ENCODE data around the gene CT47C1.

CT47C1 gene

DNA sequence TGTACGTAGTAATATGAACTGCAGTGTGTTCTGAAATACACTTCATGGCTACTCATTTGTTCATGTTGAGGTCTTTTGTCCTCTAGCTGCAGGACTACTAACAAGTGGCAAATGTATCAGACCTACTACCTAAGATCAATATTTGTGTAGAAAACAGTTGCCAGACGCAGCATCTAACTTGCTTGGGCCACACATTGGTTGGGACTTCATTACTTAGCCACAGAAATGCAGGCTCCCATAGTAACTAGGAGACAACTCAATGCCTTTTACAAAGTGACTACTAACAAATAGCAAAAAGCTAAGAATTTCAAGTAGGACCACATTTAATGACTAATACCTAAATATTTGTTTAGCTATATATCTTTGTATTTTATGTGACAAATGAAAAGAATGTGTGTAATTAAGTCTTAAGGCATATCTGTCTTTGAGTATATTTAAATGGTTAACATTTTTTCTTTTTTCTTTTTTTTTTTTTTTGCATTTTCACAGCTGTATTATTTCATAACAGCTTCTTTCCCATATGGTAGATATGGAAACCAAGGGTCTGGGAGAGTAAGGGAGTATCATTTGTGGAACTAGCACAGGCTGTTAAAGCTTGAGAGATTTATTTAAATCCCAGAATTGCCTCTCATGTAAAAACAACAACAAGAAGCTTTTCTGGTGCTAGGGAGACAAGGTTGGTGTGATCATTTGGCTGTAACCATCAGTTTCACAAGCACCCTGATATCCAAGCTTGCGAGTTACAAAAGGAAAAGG lies 2.7 kb downstream of the CT47C1 start:
- TF ChIP-seq GABPA (IDR thresholded peaks at IDR 0.05; ENCODE audit: low read depth) (no peak), POLR2AphosphoS5 (IDR thresholded peaks at IDR 0.05; ENCODE audit: low read depth) (no peak)
- TF ChIP-seq, protein P1, sequence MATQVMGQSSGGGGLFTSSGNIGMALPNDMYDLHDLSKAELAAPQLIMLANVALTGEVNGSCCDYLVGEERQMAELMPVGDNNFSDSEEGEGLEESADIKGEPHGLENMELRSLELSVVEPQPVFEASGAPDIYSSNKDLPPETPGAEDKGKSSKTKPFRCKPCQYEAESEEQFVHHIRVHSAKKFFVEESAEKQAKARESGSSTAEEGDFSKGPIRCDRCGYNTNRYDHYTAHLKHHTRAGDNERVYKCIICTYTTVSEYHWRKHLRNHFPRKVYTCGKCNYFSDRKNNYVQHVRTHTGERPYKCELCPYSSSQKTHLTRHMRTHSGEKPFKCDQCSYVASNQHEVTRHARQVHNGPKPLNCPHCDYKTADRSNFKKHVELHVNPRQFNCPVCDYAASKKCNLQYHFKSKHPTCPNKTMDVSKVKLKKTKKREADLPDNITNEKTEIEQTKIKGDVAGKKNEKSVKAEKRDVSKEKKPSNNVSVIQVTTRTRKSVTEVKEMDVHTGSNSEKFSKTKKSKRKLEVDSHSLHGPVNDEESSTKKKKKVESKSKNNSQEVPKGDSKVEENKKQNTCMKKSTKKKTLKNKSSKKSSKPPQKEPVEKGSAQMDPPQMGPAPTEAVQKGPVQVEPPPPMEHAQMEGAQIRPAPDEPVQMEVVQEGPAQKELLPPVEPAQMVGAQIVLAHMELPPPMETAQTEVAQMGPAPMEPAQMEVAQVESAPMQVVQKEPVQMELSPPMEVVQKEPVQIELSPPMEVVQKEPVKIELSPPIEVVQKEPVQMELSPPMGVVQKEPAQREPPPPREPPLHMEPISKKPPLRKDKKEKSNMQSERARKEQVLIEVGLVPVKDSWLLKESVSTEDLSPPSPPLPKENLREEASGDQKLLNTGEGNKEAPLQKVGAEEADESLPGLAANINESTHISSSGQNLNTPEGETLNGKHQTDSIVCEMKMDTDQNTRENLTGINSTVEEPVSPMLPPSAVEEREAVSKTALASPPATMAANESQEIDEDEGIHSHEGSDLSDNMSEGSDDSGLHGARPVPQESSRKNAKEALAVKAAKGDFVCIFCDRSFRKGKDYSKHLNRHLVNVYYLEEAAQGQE (IDR thresholded peaks at IDR 0.05; ENCODE audit: insufficient replicate concordance, low read depth) = no peak
- TF ChIP-seq, protein P2, sequence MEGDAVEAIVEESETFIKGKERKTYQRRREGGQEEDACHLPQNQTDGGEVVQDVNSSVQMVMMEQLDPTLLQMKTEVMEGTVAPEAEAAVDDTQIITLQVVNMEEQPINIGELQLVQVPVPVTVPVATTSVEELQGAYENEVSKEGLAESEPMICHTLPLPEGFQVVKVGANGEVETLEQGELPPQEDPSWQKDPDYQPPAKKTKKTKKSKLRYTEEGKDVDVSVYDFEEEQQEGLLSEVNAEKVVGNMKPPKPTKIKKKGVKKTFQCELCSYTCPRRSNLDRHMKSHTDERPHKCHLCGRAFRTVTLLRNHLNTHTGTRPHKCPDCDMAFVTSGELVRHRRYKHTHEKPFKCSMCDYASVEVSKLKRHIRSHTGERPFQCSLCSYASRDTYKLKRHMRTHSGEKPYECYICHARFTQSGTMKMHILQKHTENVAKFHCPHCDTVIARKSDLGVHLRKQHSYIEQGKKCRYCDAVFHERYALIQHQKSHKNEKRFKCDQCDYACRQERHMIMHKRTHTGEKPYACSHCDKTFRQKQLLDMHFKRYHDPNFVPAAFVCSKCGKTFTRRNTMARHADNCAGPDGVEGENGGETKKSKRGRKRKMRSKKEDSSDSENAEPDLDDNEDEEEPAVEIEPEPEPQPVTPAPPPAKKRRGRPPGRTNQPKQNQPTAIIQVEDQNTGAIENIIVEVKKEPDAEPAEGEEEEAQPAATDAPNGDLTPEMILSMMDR (IDR thresholded peaks at IDR 0.05; ENCODE audit: insufficient read depth, low read length) = no peak
- peaks cover 7% of the 10 kb centered on the region for H3K27me3 ChIP-seq (ENCODE audit: insufficient read depth, poor library complexity, severe bottlenecking)
- H3K4me3 ChIP-seq (replicated peaks; ENCODE audit: insufficient read depth, low read length) = no peak overlapping the region
- no peak overlapping the region for H3K27ac ChIP-seq (replicated peaks)
- DNase-seq (ENCODE audit: low read depth in 1 of 2, low spot score in 1 of 2) = no peak

DNA sequence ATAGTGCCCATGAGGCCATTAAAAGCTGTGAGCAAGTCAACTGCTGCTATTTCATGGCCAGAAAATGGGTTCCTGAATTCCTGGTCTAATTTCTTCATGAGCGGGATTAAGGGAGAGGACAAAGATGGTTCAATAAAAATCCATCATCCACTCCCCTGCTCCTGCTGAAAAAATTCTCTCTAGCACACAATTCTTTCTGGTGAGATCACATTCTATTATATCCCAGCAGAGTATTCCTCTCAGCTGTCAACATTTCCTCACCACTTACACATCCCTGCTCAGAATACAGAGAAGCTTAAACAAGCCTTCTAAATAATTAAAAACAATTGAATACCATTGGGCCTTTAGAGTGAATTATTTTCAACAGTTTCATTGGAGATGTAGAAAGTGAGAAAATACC lies 9.5 kb downstream of the CT47C1 start:
- Histone ChIP-seq H3K27me3 (ENCODE audit: insufficient read depth, poor library complexity, severe bottlenecking) (peaks cover 6% of the 10 kb centered on the region), H3K27ac (replicated peaks) (no peak overlapping the region), H3K4me3 (replicated peaks; ENCODE audit: insufficient read depth, low read length) (no peak overlapping the region)
- DNase-seq (ENCODE audit: low read depth in 1 of 2, low spot score in 1 of 2) = no peak
- no peak for TF ChIP-seq POLR2AphosphoS5 (IDR thresholded peaks at IDR 0.05; ENCODE audit: low read depth)
- no peak for TF ChIP-seq GABPA (IDR thresholded peaks at IDR 0.05; ENCODE audit: low read depth)
- TF ChIP-seq, protein P2 (IDR thresholded peaks at IDR 0.05; ENCODE audit: insufficient read depth, low read length) = no peak
- no peak for TF ChIP-seq SPI1 (IDR thresholded peaks at IDR 0.05; ENCODE audit: borderline replicate concordance, low read depth)
- TF ChIP-seq, protein P1 (IDR thresholded peaks at IDR 0.05; ENCODE audit: insufficient replicate concordance, low read depth) = no peak

DNA sequence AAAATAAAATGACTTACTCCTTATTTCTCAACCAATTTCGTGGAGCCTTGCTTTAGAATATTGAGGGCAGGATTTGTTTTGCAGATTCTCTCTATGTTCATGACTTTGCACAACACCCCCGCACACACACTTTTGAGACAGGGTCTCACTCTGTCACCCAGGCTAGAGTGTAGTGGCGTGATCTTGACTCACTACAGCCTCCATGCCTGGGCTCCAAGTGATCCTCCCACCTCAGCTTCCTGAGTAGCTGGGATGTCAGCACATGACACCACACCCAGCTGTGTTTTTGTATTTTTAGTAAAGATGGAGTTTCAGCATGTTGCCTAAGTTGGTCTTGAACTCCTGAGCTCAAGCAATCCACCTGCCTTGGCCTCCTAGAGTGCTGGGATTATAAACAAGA lies 12.0 kb downstream of the CT47C1 start:
- DNase-seq (ENCODE audit: low read depth in 1 of 2, low spot score in 1 of 2) = no peak
- Histone ChIP-seq H3K27me3 (ENCODE audit: insufficient read depth, poor library complexity, severe bottlenecking) (peaks cover 6% of the 10 kb centered on the region), H3K4me3 (replicated peaks; ENCODE audit: insufficient read depth, low read length) (no peak overlapping the region), H3K27ac (replicated peaks) (no peak overlapping the region)
- TF ChIP-seq, protein P1 (IDR thresholded peaks at IDR 0.05; ENCODE audit: insufficient replicate concordance, low read depth) = no peak
- TF ChIP-seq POLR2AphosphoS5 (IDR thresholded peaks at IDR 0.05; ENCODE audit: low read depth) (no peak), GABPA (IDR thresholded peaks at IDR 0.05; ENCODE audit: low read depth) (no peak), SPI1 (IDR thresholded peaks at IDR 0.05; ENCODE audit: borderline replicate concordance, low read depth) (no peak)
- TF ChIP-seq, protein P2 (IDR thresholded peaks at IDR 0.05; ENCODE audit: insufficient read depth, low read length) = no peak

Measured in HL-60 (cell line).